GM19468 (cell line): Measurements from ENCODE around the gene TECR.
"Not testable (repeated sequence)": the region's sequence is repeated elsewhere in the genome, so short reads cannot be mapped to it uniquely, and the experiment has no call there.

ENCODE experiments used
- ATAC-seq: cut with Tn5 transposase; IDR thresholded peaks from one replicate; pipeline ENCODE4 v1.9.1; 2021; ENCODE audit warnings: mild to moderate bottlenecking, moderate library complexity, moderate number of reproducible peaks; ENCODE audit not compliant: unreplicated experiment; ENCODE audit errors: extremely low read depth

TECR gene

DNA sequence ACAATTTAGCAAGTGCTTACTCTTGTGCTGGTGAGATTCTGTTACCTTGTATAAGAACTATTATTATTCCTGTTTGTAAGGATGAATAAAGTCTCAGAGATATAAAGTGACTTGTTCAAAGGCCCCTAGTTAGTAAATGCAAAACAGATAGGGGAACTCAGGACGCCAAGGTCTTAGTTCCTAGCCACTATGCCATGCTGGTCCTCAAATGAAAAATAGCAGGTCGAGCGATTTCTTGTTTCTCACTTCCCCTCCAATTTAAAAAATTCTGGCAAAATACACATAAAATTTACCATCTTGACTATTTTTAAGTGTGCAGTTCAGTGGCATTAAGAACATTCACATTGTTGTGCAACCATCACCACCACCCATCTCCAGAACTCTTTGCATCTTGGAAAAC is 1.1 kb downstream of the TECR start:
- no peak for ATAC-seq

GRCh38 chr19:14533450-14533849 is 4.1 kb downstream of the TECR start:
- no peak for ATAC-seq

DNA sequence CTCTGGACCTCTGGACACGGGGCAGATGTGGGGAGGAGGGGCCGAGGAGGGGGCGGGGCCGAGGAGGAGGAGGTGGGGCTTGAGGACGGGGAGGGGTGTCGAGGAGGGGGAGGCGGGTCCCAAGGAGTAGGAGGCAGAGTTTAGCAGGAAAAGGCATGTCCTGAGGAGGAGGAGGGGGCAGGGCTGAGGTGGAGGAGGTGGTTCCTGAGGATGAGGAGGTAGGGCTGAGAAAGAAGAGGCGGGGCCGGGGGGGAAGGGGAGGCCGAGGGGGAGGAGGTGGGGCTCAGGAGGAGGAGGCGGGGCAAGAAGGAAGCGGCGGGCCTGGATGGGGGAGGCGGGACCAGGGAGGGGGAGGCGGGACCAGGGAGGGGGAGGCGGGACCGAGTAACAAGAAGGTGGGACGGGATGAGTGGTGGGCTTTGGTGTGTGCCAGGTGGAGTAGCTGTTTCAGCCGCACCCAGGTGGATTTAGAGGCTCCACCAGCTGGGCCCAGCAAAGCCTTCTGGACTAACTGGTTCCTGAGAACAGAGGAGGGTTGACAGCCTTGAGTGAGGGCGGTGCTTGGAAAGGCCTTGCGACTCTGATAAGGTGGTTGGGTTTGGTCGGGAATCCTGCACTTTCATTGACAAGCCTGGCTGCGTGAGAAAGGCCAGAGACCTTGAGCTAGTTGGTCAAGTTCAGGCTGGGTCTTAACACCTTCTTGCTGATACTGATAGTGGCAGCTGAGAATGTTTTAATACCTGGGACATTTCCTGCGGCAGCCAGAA is 7.7 kb downstream of the TECR start:
- ATAC-seq: no peak

GRCh38 chr19:14540741-14541525 is 11.5 kb downstream of the TECR start:
- no peak for ATAC-seq

DNA sequence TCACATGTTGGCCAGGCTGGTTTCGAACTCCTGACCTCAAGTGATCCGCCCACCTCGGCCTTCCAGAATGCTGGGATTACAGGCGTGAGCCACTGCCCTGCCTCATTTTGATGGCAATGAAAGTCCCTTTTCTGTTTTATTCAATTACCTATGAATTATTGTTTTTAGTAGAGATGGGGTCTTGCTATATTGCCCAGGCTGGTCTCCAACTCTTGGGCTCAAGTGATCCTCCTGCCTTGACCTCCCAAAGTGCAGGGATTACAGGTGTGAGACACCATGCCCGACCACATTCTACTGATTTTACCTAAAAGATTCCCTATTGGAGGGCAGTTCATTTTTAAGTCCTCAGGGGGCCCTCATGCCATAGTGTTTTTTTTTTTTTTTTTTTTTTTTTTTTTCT is 12.6 kb downstream of the TECR start:
- not testable (repeated sequence) for ATAC-seq

GRCh38 chr19:14542711-14543328 is 13.4 kb downstream of the TECR start:
- no peak for ATAC-seq

DNA sequence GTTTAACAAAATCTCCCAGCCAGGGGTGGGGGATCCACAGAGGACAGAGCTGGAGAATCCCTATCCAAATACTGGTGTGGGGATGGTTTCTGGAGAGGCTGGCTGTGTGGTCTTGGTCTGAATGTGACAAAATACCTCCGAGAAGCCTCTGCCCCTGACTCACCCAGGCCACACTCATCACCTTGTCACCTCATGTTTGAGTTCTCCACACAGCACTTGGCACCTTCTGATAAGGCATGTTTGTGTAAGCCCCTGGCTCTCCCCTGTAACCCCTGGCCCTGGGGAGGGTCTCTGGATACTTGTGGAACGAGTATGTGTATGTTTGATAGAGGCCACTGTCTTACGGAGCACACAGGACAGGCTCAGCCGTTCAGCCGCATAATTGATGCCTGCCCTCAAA is 14.7 kb downstream of the TECR start:
- ATAC-seq: no peak

DNA sequence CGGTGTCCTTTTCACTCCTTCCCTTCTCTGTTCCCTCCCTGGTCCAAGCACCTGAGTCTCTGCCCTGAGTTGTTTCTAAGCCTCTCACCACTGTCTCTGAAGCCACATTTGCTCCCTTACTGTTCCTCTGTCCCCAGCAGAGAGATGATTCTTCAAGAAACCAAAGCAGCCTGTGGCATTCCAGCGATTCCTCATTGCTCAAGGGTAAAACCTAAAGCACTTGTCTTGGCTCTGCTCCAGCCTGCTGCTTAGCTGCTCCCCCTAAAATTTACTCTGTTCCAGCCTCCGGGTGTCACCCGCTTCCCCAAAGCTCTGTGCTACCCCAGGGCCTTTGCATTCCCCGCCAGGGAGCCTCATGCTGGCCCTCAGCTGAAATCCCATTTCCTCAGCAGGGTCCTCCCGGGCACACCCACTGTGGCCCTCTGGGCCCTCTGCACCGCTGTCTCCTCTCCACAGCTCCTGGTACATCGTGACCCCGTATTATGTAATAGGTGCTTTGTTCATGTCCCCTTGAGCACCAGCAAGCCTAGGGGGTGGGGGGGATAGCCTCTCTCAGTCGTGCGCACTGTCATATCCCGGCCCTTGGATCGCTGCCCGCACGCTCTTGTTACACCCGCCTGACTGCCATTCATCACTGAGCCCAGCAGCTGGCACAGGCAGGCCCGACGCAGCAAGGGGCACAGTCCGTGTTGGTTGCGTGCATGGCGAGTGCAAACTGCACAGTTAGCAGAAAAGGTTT is 15.8 kb downstream of the TECR start:
- no peak for ATAC-seq

DNA sequence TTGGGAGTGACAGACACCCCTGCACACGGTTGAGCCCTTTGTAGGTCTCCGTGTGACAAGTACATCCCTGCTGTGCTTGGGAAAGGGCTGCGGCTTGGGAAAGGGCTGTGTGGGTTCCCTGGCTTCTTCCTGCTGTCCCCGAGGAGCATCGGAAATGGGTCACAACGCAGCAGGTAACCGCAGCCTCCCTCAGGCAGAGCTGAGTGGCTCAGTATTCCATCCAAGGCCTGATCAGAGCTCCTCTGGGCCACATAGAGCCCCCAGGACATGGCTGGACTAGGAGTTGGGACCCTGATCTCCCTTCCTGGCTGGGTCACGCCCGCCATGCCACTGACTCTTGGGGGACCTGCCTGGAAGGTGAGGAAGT is 16.3 kb downstream of the TECR start:
- ATAC-seq: no peak

GRCh38 chr19:14550201-14550754 is 20.9 kb downstream of the TECR start:
- no peak for ATAC-seq

DNA sequence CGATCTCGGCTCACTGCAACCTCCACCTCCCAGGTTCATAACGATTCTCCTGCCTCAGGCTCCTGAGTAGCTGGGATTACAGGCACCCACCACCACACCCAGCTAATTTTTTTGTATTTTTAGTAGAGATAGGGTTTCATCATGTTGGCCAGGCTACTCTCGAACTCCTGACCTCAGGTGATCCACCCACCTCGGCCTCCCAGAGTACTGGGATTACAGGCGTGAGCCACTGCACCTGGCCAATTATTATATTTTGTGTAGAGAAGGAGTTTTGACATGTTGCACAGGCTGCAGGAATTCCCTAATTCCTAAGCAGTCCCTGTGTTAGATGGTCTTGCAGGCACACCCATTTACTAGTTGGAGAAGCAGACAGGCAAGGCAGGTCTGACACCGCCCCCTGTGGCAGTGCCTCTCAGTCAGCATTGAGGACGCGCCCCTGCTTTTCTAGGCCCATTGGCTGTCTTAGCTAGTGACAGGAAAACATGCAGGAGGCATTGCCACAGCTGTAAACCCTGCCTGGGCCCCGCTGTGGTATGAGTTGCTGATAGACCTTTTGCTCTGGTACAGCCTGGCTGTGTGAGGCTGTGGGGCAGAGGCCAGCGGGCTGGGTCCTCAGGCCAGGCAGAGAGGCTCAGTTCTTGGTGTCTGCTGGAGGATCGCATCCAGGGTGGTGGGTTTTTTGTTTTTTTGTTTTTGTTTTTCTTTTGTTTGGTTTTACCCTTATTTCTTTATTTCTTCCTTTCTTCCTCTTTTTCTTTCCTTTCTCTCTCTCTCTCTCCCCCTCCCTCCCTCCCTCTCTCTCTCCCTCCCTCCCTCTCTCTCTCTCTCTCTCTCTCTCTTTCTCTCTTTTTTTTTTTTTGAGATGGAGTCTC is 22.0 kb downstream of the TECR start:
- ATAC-seq: not testable (repeated sequence)

DNA sequence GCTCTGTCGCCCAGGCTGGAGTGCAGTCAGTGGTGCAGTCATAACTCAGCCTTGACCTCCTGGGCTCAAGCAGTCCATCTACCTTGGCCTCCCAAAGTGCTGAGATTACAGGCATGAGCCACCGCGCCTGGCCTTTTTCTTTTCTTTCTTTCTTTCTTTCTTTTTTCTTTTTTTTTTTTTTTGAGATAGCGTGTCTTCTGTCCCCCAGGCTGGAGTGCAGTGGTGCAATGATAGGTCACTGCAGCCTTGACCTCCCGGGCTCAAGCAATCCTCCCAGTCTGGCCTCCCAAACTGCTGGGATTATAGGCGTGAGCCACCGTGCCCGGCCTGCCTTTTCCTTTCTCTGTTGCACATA is 22.6 kb downstream of the TECR start:
- not testable (repeated sequence) for ATAC-seq

DNA sequence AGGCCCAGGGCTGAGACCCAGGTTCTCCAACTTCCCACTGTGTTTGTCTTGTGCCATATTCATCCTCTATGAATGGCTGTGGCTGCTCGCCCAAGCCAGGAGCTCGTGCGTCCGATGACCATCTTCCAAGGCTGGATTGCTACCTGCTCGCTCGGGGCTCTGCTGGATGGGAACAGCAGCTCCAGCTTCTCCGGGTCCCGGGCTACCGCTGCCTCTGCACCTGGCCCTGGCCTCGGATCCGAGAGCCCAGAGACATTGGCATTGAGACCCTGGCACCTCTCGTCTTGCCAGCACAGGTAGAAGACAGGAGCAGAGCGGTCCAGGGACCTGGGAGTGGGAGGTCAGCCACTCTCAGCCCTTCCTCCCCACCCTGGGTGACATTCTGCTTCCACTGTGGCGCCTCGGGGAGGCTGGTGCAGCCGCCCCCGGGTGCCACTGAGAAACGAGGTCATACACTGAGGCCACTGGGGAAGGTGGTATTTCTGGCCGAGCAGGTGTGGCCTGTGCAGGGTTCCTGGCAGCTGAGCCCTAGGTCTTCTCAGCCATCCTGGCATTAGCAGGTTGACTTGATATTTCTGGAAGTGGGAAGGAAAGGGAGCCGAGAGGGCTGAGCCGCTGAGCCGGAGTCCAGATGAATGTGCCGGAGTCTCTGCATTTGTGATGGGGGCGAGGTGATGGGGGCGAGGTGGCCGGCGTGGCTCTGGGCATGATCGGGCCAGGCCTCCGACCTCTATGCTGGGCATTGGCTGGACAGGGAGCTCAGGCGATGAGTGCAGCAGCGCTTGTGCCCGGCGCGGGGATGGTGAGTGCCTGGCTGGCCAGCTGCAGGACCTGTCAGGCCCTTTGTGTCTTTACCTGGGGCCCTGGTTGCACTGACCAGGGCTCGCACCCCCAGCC is 23.9 kb downstream of the TECR start:
- ATAC-seq: no peak

GRCh38 chr19:14553939-14554243 is 24.5 kb downstream of the TECR start:
- ATAC-seq: no peak

DNA sequence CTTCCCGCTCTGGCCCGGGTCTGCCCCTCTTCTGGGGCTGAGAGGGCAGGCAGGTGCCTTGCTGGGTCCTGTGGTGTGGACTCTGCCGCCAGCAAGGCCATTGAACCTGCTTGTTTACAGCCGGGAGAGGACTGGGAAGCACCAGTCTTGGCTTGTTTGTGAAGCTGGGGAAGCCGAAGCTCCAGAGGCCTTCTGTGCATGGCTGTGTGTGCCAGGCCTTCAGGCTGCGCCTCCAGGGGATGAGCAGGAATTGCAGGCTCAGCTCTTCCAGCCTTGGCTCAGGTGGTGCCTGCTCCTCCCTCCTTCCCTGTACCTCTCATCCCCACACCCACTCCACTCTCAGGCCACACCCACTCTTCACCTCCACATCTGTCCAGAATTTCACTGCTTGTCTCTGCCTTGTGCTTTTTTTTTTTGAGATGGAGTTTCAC is 25.0 kb downstream of the TECR start:
- ATAC-seq: no peak

DNA sequence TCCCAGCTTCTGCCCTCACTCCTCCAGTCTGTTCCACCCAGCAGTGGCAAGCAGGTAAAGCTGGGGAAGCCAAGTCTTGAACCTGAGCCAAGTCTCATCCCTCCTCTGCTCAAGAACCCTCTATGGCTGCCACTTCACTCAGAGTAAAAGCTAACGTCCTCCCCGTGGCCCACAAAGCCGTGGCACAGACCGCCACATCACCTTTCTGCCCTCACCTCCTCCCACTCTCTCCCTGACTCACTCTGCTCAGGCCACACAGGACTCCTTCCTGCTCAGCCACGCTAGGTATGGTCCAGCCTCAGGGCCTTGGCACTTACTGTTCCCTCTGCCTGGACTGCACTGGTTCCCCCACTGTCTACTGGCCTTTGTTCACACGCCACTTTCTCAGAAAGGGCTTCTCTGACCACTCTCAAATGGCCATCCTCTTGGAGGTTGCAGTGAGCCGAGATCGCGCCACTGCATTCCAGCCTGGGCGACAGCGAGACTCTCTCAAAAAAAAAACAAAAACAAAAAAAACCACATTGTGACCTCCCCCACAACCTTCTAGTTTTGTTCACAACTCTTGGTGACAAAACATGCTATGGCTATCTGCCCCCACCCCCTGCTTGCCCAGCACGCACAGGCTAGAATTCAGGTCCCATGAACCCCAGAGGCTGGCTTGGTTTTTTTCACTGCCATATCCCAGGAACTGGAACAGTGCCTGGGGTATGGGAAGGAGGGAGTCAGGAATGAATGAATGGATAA is 26.7 kb downstream of the TECR start:
- no peak for ATAC-seq

- ATAC-seq: no peak
Measured at GRCh38 chr19:14556662-14557188, 27.3 kb downstream of the TECR start.
